K562 (cell line): ENCODE results near the gene SPRED2. TPM values are rescaled to one million over a fixed set of nuclear protein-coding genes. Genes with fewer than 3 reads are reported as not detected.

Source experiments
- ATAC-seq: fragments of 200-7000 bp; cut with Tn5 transposase; 3 replicates; pipeline ENCODE4 v1.9.1; 2020; ENCODE audit warnings: moderate library complexity
- BruUV-seq: library from RNA; stranded (reverse); fragments of 400-500 nt; replicated peaks from 2 replicates; lab custom pipeline; 2021; lab: Mats Ljungman, UMichigan
- CTCF ChIA-PET: fragments of 300-600 bp; formaldehyde crosslinking; extraction: SDS; loops from one replicate; lab custom pipeline; 2021; ENCODE audit warnings: low intra/inter-chr PET ratio; lab: Yijun Ruan, JAX
- POLR2A ChIA-PET: fragments of 300-600, 350-650 bp; sonication (Branson Sonifier 250); formaldehyde crosslinking; extraction: SDS; loops from one replicate; lab custom pipeline; 2021; ENCODE audit warnings: antibody characterized with exemption, inconsistent platforms; lab: Yijun Ruan, JAX
- DNase-seq, 4 experiments: peaks; one replicate each; pipeline versions ENCODE4 v3.0.0 to v3.0.0-alpha.2; 2011 to 2018; ENCODE audit warnings: low spot score in 3 of 4, mixed read lengths in 3 of 4; ENCODE audit errors: extremely low read depth in 1 of 4
- FAIRE-seq: peaks from 2 replicates; lab custom pipeline; 2011; peaks lifted over from hg19 to GRCh38; lab: Jason Lieb, UNC
- H2AFZ ChIP-seq: 2 replicates; pipeline ENCODE4 v1.6.0; 2011; ENCODE audit warnings: low read depth, low read length, control low read depth, inconsistent platforms
- H3K27ac ChIP-seq: fragments of 200-600 bp; 3 replicates; pipeline ENCODE4 v1.8.0; 2011; ENCODE audit warnings: low read depth, mild to moderate bottlenecking, control low read depth, inconsistent platforms, low read length, moderate library complexity, mixed read lengths; ENCODE audit errors: extremely low read depth
- H3K27me3 ChIP-seq, 2 experiments: fragments of 300-600 bp in 1 of 2; 2 replicates in 1 of 2; 3 replicates in 1 of 2; pipeline versions ENCODE4 v1.6.0 to v1.8.0; 2011; ENCODE audit warnings: inconsistent platforms in 2 of 2, low read length in 2 of 2, mild to moderate bottlenecking in 1 of 2, mixed read lengths in 1 of 2, moderate library complexity in 1 of 2; ENCODE audit not compliant: control insufficient read depth in 2 of 2, insufficient read depth in 2 of 2
- H3K36me3 ChIP-seq: fragments of 300-600 bp; 3 replicates; pipeline ENCODE4 v1.8.0; 2011; ENCODE audit warnings: mild to moderate bottlenecking, low read length, inconsistent platforms; ENCODE audit not compliant: control insufficient read depth, insufficient read depth
- H3K4me1 ChIP-seq, 2 experiments: fragments of 200-600 bp in 1 of 2; replicated peaks in 1 of 2; 2 replicates in 1 of 2; 3 replicates in 1 of 2; pipeline versions ENCODE4 v1.5.1 to v1.8.0; 2011; ENCODE audit warnings: inconsistent platforms in 2 of 2, low read length in 2 of 2, mild to moderate bottlenecking in 1 of 2, mixed read lengths in 1 of 2, moderate library complexity in 1 of 2; ENCODE audit not compliant: control insufficient read depth in 2 of 2, insufficient read depth in 2 of 2
- H3K4me2 ChIP-seq: 2 replicates; pipeline ENCODE4 v1.6.1; 2011; ENCODE audit warnings: low read length, control low read depth, inconsistent platforms, mixed read lengths; ENCODE audit not compliant: insufficient read depth
- H3K4me3 ChIP-seq: fragments of 200-600 bp; sonication (generic), shearing (Covaris generic); 2 replicates; pipeline ENCODE4 v1.5.1; 2016; ENCODE audit warnings: control low read depth, inconsistent platforms
- H3K79me2 ChIP-seq: fragments of 200-600 bp; 3 replicates; pipeline ENCODE4 v1.8.0; 2011; ENCODE audit warnings: low read length, inconsistent platforms; ENCODE audit not compliant: control insufficient read depth, insufficient read depth
- H3K9ac ChIP-seq, 2 experiments: 2 replicates each; pipeline versions ENCODE4 v1.6.0 to v1.6.1; 2011; ENCODE audit warnings: low read depth in 2 of 2, low read length in 2 of 2, control low read depth in 1 of 2, inconsistent platforms in 1 of 2, mild to moderate bottlenecking in 1 of 2, mixed read lengths in 1 of 2; ENCODE audit not compliant: insufficient read depth in 1 of 2
- H3K9me1 ChIP-seq: one replicate; pipeline ENCODE4 v1.6.0; 2011; ENCODE audit warnings: inconsistent platforms, mild to moderate bottlenecking, low read length, moderate library complexity; ENCODE audit not compliant: control insufficient read depth, insufficient read depth
- H3K9me3 ChIP-seq: replicated peaks from 2 replicates; pipeline ENCODE4 v1.5.1; 2011; ENCODE audit warnings: low read depth, low read length, inconsistent platforms; ENCODE audit not compliant: control insufficient read depth, insufficient read depth
- H4K20me1 ChIP-seq: replicated peaks from 2 replicates; pipeline ENCODE4 v1.6.1; 2011; ENCODE audit warnings: low read length, inconsistent platforms, mixed read lengths; ENCODE audit not compliant: control insufficient read depth, insufficient read depth
- ARID1B ChIP-seq: fragments of 450-650 bp; IDR thresholded peaks from 2 replicates; pipeline ENCODE4 v1.6.1; 2016; ENCODE audit warnings: antibody characterized with exemption, mild to moderate bottlenecking, inconsistent platforms
- CBX8 ChIP-seq: fragments of 200-600 bp; sonication (generic); IDR thresholded peaks from 2 replicates; pipeline ENCODE4 v1.6.1; 2012; ENCODE audit warnings: borderline replicate concordance, mixed run types, low read depth, mild to moderate bottlenecking, moderate library complexity, mixed read lengths, low read length, control low read depth, inconsistent platforms; ENCODE audit not compliant: poor library complexity, severe bottlenecking; ENCODE audit errors: extremely low read depth
- CHCHD3 ChIP-seq: fragments of 250-450 bp; sonication (Bioruptor Pico); IDR thresholded peaks from 2 replicates; pipeline ENCODE4 v2.1.2; 2022; ENCODE audit warnings: mild to moderate bottlenecking
- GABPB1 ChIP-seq: sonication (generic); formaldehyde crosslinking; IDR thresholded peaks from 2 replicates; pipeline ENCODE4 v1.8.0; 2022; ENCODE audit warnings: mild to moderate bottlenecking, missing genetic modification reagents
- HDAC8 ChIP-seq: fragments of 450-650 bp; IDR thresholded peaks from 2 replicates; pipeline ENCODE4 v1.6.1; 2016; ENCODE audit warnings: mild to moderate bottlenecking, missing genetic modification characterization, moderate library complexity, missing compliant biosample characterization
- MEIS2 ChIP-seq: fragments of 450-650 bp; IDR thresholded peaks from 2 replicates; pipeline ENCODE4 v1.6.1; 2014; ENCODE audit warnings: mild to moderate bottlenecking; ENCODE audit not compliant: partially characterized antibody
- STAG1 ChIP-seq: sonication (generic); formaldehyde crosslinking; IDR thresholded peaks from 2 replicates; pipeline ENCODE4 v1.5.0; 2020; ENCODE audit warnings: missing genetic modification reagents, borderline replicate concordance
- ZBTB34 ChIP-seq: fragments of 250-450 bp; sonication (Bioruptor Pico); IDR thresholded peaks from 2 replicates; pipeline ENCODE4 v1.8.0; 2021; ENCODE audit warnings: mild to moderate bottlenecking, moderate library complexity
- ZNF384 ChIP-seq: IDR thresholded peaks from 2 replicates; pipeline ENCODE4 v1.6.1; 2012; ENCODE audit warnings: low read depth, low read length, improper control_type of control experiment
- ZNF668 ChIP-seq: fragments of 250-450 bp; sonication (Bioruptor Pico); IDR thresholded peaks from 2 replicates; pipeline ENCODE4 v1.8.0; 2022; ENCODE audit warnings: mild to moderate bottlenecking, inconsistent platforms
- WGBS: fragments of 100-300 bp; shearing (Covaris generic); methylation state at CpG from one replicate; pipeline ENCODE4 v1.1.6; 2016; ENCODE audit warnings: low coverage, mixed read lengths; ENCODE audit not compliant: insufficient coverage; ENCODE audit errors: missing lambda C conversion rate; 5-methylcytosine and 5-hydroxymethylcytosine counted together
- in situ Hi-C: fragments of 300-500 bp; cut with MboI; formaldehyde crosslinking; loops from 4 replicates; pipeline ENCODE4 v1.15.0; 2018; ENCODE audit warnings: inconsistent platforms, mixed read lengths
- intact Hi-C: fragments of 100-400 bp; cut with micrococcal nuclease; formaldehyde crosslinking; loops from 2 replicates; pipeline ENCODE4 v1.14.2; 2022
- polyA plus RNA-seq, 8 experiments: library from polyadenylated mRNA; depleted of rRNA in 4 of 8; stranded (reverse) in 5 of 8; unstranded in 3 of 8; fragments of >200 nt; fragmentation: Nextera tagmentation in 2 of 8; fragmentation: Illumina TruSeq in 1 of 8; extraction: Ambion mirVana in 2 of 8; extraction: Trizol in 1 of 8; gene quantifications; 2 replicates each; pipeline versions ENCODE4 v1.2.1 to v1.2.3, GENCODE V29; 2011 to 2014; ENCODE audit warnings: inconsistent platforms in 1 of 8, missing spikeins in 1 of 8
- total RNA-seq, 7 experiments: library from RNA; depleted of rRNA in 6 of 7; stranded (reverse); fragments of >200 nt in 6 of 7; fragmentation: Illumina TruSeq in 2 of 7; extraction: Trizol in 2 of 7; gene quantifications; 2 replicates each; pipeline versions ENCODE4 v1.2.1 to v1.2.3, GENCODE V29; 2011 to 2021; ENCODE audit warnings: low replicate concordance in 1 of 7
- TF ChIP-seq, protein P1 (sequence below): fragments of 250-450 bp; sonication (Bioruptor Pico); IDR thresholded peaks from 2 replicates; pipeline ENCODE4 v1.5.0; 2022; ENCODE audit warnings: mild to moderate bottlenecking

SPRED2 gene
- total and polyA plus RNA-seq, 9 of the 15 experiments (the other 6 are each of a cell fraction or from before 2014, with no cell fraction given) = 4.6 to 50.8 (median 14.1) TPM

DNA sequence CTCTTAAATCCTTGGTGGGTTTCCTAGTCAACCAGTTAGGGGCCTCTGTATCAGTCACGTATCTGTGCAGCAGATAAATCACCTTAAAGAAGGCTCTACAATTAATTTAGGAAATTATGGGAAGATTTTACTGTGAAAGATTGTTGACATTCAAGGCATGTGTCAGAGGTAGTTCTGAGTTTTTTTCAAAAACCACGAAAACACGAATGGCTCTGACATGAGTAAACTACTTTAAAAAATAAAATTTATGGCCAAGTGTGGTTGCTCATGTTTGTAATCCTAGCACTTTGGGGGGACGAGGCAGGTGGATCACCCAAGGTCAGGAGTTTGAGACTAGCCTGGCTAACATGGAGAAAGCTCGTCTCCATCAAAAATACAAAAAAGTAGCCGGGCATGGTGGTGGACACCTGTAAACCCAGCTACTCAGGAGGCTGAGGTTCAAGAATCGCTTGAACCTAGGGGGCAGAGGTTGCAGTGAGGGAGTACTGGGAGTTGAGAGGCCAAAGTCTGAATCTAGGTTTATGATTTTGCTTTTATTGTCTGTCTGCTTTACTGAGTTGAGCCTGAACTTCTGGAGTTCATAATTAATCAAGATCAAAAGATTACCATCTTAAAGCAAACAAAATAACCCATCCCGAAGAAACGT, 77.1 kb downstream of the SPRED2 start:
- intact Hi-C loops = no loop called here
- BruUV-seq = no TSS peak
- Histone ChIP-seq H3K9me3 (no peaks in the 10 kb centered on the region), H3K79me2 (peaks cover 97% of the 10 kb centered on the region), H3K4me2 (no peak overlapping the region), H3K9ac (no peak overlapping the region), H2AFZ (no peak overlapping the region), H3K4me1 (peaks cover 25 to 57% of the 10 kb centered on the region in 2 experiments), H3K27me3 (no peaks in the 10 kb centered on the region), H3K36me3 (no peaks in the 10 kb centered on the region; the same call in 2 of the 3 replicates), H3K9me1 (peaks cover 5% of the 10 kb centered on the region)
- DNase-seq = no peak
- POLR2A ChIA-PET = interaction anchor here (1.4 kb wide), 1 partner anchor 14 kb away, joined by 4 read pairs; no protein-coding TSS in a partner anchor
- in situ Hi-C loops = no loop called here
- no peak for ATAC-seq
- WGBS = 64% methylated on average over 9 of the region's 9 CpGs
- TF ChIP-seq CHCHD3 (CRISPR knock-in tag) = no peak
- TF ChIP-seq MEIS2 = peak; percentile 64
- TF ChIP-seq ZNF384 = 0 out of 2 replicates have a peak, but pooled peaks have one; percentile 22
- TF ChIP-seq, all 486 proteins: peak for 2
- Histone ChIP-seq H4K20me1 (peaks cover 29% of the 10 kb centered on the region), H3K4me3 (no peak overlapping the region), H3K27ac (no peak overlapping the region)
- no peak for FAIRE-seq
- CTCF ChIA-PET = no interaction called here

DNA sequence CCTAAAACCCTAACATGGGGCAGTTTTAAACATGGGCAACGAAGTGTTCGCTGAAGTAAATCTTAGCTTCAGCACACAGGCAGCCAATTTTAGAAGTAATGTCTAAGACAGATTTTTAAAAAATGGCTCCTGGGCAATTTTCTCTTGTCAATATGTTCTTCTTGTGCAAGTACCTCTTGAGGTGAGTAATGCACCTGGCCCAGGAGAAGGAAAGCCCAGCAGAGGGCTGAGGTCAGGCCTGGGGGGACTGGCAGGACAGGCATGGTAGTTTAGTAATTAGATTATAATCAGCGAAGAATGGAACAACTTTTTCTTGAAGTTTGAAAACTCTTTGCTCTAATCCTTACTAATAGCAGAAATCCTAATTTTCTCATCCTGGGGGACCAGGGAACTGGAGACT, 77.6 kb downstream of the SPRED2 start:
- in situ Hi-C loops = no loop called here
- CTCF ChIA-PET = no interaction called here
- Histone ChIP-seq H4K20me1 (peaks cover 35% of the 10 kb centered on the region), H3K27ac (no peak overlapping the region), H3K27me3 (no peaks in the 10 kb centered on the region), H3K4me2 (no peak overlapping the region), H3K9me1 (peaks cover 5% of the 10 kb centered on the region), H3K36me3 (no peaks in the 10 kb centered on the region; the same call in 2 of the 3 replicates), H3K4me1 (peaks cover 27 to 59% of the 10 kb centered on the region in 2 experiments), H3K4me3 (no peak overlapping the region), H3K9ac (no peak overlapping the region), H3K79me2 (peaks cover 98% of the 10 kb centered on the region), H2AFZ (no peak overlapping the region), H3K9me3 (no peaks in the 10 kb centered on the region)
- no TSS peak for BruUV-seq
- intact Hi-C loops = no loop called here
- no peak for ATAC-seq
- no peak for FAIRE-seq
- POLR2A ChIA-PET = interaction anchor here (1.4 kb wide), 1 partner anchor 13 kb away, joined by 4 read pairs; no protein-coding TSS in a partner anchor
- DNase-seq = no peak
- 94% methylated on average over 3 of the region's 3 CpGs for WGBS
- TF ChIP-seq ZNF668 (CRISPR knock-in tag) = no peak
- no peak for TF ChIP-seq GABPB1 (CRISPR knock-in tag)
- no peak for TF ChIP-seq STAG1 (CRISPR knock-in tag)
- no peak for TF ChIP-seq CBX8
- TF ChIP-seq ARID1B = no peak
- no peak for TF ChIP-seq ZBTB34
- TF ChIP-seq HDAC8 = no peak
- TF ChIP-seq, protein P1, sequence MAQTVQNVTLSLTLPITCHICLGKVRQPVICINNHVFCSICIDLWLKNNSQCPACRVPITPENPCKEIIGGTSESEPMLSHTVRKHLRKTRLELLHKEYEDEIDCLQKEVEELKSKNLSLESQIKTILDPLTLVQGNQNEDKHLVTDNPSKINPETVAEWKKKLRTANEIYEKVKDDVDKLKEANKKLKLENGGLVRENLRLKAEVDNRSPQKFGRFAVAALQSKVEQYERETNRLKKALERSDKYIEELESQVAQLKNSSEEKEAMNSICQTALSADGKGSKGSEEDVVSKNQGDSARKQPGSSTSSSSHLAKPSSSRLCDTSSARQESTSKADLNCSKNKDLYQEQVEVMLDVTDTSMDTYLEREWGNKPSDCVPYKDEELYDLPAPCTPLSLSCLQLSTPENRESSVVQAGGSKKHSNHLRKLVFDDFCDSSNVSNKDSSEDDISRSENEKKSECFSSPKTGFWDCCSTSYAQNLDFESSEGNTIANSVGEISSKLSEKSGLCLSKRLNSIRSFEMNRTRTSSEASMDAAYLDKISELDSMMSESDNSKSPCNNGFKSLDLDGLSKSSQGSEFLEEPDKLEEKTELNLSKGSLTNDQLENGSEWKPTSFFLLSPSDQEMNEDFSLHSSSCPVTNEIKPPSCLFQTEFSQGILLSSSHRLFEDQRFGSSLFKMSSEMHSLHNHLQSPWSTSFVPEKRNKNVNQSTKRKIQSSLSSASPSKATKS (CRISPR knock-in tag) = no peak
